ENCODE results near the gene PEX10. TPM values are rescaled to one million over a fixed set of nuclear protein-coding genes. Genes with fewer than 3 reads are reported as not detected.

Gene PEX10
- total and polyA plus RNA-seq, 2 of the 8 experiments (the other 6 are each of a cell fraction or from before 2014, with no cell fraction given) = 24.3 to 26.9 TPM

DNA sequence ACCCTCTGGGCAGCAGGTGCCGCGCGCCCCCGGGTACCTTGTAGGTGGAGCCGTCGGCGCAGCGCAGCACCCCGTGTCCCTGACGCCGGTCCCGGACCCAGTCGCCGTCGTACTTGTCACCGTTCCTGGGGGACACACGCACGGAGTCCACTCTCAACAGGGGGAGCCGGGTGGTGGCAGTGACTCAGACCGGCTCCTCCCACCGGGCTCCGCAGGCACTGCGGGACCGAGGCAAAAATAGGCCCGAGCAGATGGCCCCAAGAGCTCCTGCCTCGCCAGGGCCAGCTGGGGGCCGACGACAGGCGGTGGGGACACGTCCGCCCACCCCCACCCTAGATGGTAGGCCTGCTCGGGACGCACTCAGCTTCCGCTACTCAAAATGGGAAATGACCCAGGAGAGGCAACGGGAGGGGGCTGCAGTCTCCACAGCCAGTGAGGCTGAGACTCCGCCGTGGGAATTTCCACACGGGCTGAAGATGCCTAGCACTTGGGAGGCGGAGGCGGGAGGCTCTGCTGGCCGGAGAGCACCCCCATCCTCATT is 27.4 kb downstream of the PEX10 start:
- no peak overlapping the region for H3K18ac ChIP-seq (ENCODE audit: extremely low read depth, low read length)
- no peak overlapping the region for H3K27ac ChIP-seq (ENCODE audit: low read depth, low read length)
- H2BK15ac ChIP-seq (ENCODE audit: low read length) = no peak overlapping the region
- no peak overlapping the region for H3K56ac ChIP-seq (replicated peaks; ENCODE audit: insufficient read length, low read depth, low read length)
- no peak for FAIRE-seq
- H2AFZ ChIP-seq (ENCODE audit: low read length) = no peak overlapping the region
- DNase-seq (ENCODE audit: low read depth in 1 of 2, low spot score in 2 of 2) = no peak
- no peak overlapping the region for H3K4ac ChIP-seq (replicated peaks; ENCODE audit: insufficient read length, low read depth, low read length)
- ChIA-PET POLR2A (ENCODE audit: partially characterized antibody) (interaction anchor here (1.0 to 1.1 kb wide), 4 partner anchors 12 to 144 kb away, joined by 3 read pairs; no protein-coding TSS in a partner anchor), CTCF (ENCODE audit: partially characterized antibody) (interaction anchor here (0.8 to 5.5 kb wide), 6 partner anchors 9 to 225 kb away, joined by 3 to 154 read pairs (median 3); partner anchors contain the start of gene FAAP20)
- H4K8ac ChIP-seq (ENCODE audit: extremely low read depth, insufficient read depth, low read length) = peak overlapping the region; percentile 41; the same call in 1 of the 2 replicates
- H2BK20ac ChIP-seq (ENCODE audit: low read length) = no peak overlapping the region
- no peaks in the 10 kb centered on the region for H3K27me3 ChIP-seq (replicated peaks in 1 of 4; ENCODE audit: control insufficient read depth in 3 of 4, extremely low read depth in 1 of 4, insufficient read depth in 3 of 4, low read length in 3 of 4)
- H2BK12ac ChIP-seq (ENCODE audit: low read depth, low read length) = no peak overlapping the region
- H3K79me2 ChIP-seq (ENCODE audit: control insufficient read depth in 1 of 2, insufficient read depth in 2 of 2, low read length in 2 of 2) = no peaks in the 10 kb centered on the region
- no peak overlapping the region for H4K91ac ChIP-seq (replicated peaks; ENCODE audit: insufficient read length, low read length)
- 94% methylated on average over 33 of the region's 41 CpGs; no CpG with 5 or more reads in 1 of the 2 experiments for WGBS, 2 experiments (ENCODE audit: extremely low coverage in 1 of 2, insufficient coverage in 1 of 2, insufficient read length in 1 of 2, insufficient replicate concordance in 2 of 2, low coverage in 1 of 2, low lambda C conversion rate in 2 of 2, missing lambda C conversion rate in 1 of 2)
- peaks cover 0 to 2% (median under 1%) of the 10 kb centered on the region in 4 experiments; a peak in 3 of 7 replicates for H3K4me1 ChIP-seq (replicated peaks in 1 of 4; ENCODE audit: control insufficient read depth in 3 of 4, insufficient read depth in 4 of 4, low read length in 3 of 4)
- no peak overlapping the region for H4K5ac ChIP-seq (ENCODE audit: insufficient read length, low read depth, low read length)
- H3K14ac ChIP-seq (ENCODE audit: insufficient read length) = no peak overlapping the region
- H3K9me3 ChIP-seq (ENCODE audit: insufficient read depth in 2 of 2, low read depth in 1 of 2, low read length in 1 of 2) = no peaks in the 10 kb centered on the region
- no peak overlapping the region for H2BK5ac ChIP-seq (ENCODE audit: low read depth, low read length)
- H3K4me2 ChIP-seq (ENCODE audit: insufficient read depth in 1 of 2, low read depth in 2 of 2, low read length in 2 of 2) = no peak overlapping the region
- H2AK5ac ChIP-seq (ENCODE audit: low read depth, low read length) = 0 out of 2 replicates have a peak overlapping the region, but pooled peaks have one; percentile 49
- H3K23ac ChIP-seq (ENCODE audit: insufficient read length) = no peak overlapping the region
- no peaks in the 10 kb centered on the region; a peak in 1 of 8 replicates for H3K36me3 ChIP-seq (ENCODE audit: control insufficient read depth in 2 of 4, insufficient read depth in 4 of 4, low read length in 3 of 4)
- H3K23me2 ChIP-seq (ENCODE audit: low read depth, low read length) = no peaks in the 10 kb centered on the region
- H3K79me1 ChIP-seq (ENCODE audit: low read depth, low read length) = no peaks in the 10 kb centered on the region; the same call in 1 of the 2 replicates
- no peak overlapping the region for H3K9ac ChIP-seq (replicated peaks in 1 of 4; ENCODE audit: extremely low read depth in 1 of 4, low read depth in 3 of 4, low read length in 3 of 4)
- H2BK120ac ChIP-seq (replicated peaks; ENCODE audit: low read depth, low read length) = no peak overlapping the region
- no peak overlapping the region for H3K4me3 ChIP-seq (ENCODE audit: extremely low read depth in 1 of 4, insufficient read depth in 2 of 4, low read depth in 3 of 4, low read length in 4 of 4)
- H4K20me1 ChIP-seq (replicated peaks in 1 of 2; ENCODE audit: control insufficient read depth in 1 of 2, insufficient read depth in 2 of 2, low read length in 2 of 2) = peaks cover 0 to 2% of the 10 kb centered on the region in 2 experiments
- no peak for TF ChIP-seq TBP (IDR thresholded peaks at IDR 0.05; ENCODE audit: low read depth, low read length)

All from H1 (cell line).